NCI-H2171 treated with DMSO at 0.1 percent for 48 hours (cell line): ENCODE results near the gene SLAMF6.
"Not testable (repeated sequence)": the region's sequence is repeated elsewhere in the genome, so short reads cannot be mapped to it uniquely, and the experiment has no call there.

ENCODE experiments used
- DNase-seq: peaks from one replicate; lab custom pipeline; 2025; lab: John Stamatoyannopoulos, UW

Gene SLAMF6

GRCh38 chr1:160504651-160505050 is 18.4 kb downstream of the SLAMF6 start:
- no peak for DNase-seq

- DNase-seq: no peak
Measured at GRCh38 chr1:160503087-160503486, 20.0 kb downstream of the SLAMF6 start.

- DNase-seq: no peak
Measured at GRCh38 chr1:160500321-160500990, 22.6 kb downstream of the SLAMF6 start.

- DNase-seq: no peak
Measured at GRCh38 chr1:160499631-160500030, 23.4 kb downstream of the SLAMF6 start.

GRCh38 chr1:160498301-160499065 is 24.6 kb downstream of the SLAMF6 start:
- not testable (repeated sequence) for DNase-seq

- DNase-seq: no peak
Measured at GRCh38 chr1:160496334-160496733, 26.7 kb downstream of the SLAMF6 start.

GRCh38 chr1:160494620-160495019 is 28.4 kb downstream of the SLAMF6 start:
- no peak for DNase-seq

GRCh38 chr1:160492617-160493016 is 30.4 kb downstream of the SLAMF6 start:
- DNase-seq: no peak

GRCh38 chr1:160491981-160492380 is 31.1 kb downstream of the SLAMF6 start:
- DNase-seq: no peak

- DNase-seq: no peak
Measured at GRCh38 chr1:160491017-160491416, 32.0 kb downstream of the SLAMF6 start.

GRCh38 chr1:160489513-160490261 is 33.4 kb downstream of the SLAMF6 start:
- DNase-seq: no peak

- no peak for DNase-seq
Measured at GRCh38 chr1:160488347-160489058, 34.6 kb downstream of the SLAMF6 start.

GRCh38 chr1:160486453-160486852 is 36.6 kb downstream of the SLAMF6 start:
- DNase-seq: no peak

GRCh38 chr1:160483505-160484185 is 39.4 kb downstream of the SLAMF6 start:
- no peak for DNase-seq

- no peak for DNase-seq
Measured at GRCh38 chr1:160481979-160482596, 41.0 kb downstream of the SLAMF6 start.

GRCh38 chr1:160480781-160481180 is 42.3 kb downstream of the SLAMF6 start:
- not testable (repeated sequence) for DNase-seq

- DNase-seq: not testable (repeated sequence)
Measured at GRCh38 chr1:160479091-160479490, 44.0 kb downstream of the SLAMF6 start.

GRCh38 chr1:160474392-160475242 is 48.4 kb downstream of the SLAMF6 start:
- no peak for DNase-seq

GRCh38 chr1:160472112-160472511 is 50.9 kb downstream of the SLAMF6 start:
- no peak for DNase-seq

- DNase-seq: no peak
Measured at GRCh38 chr1:160471253-160471652, 51.8 kb downstream of the SLAMF6 start.
